ENCODE measurements around the gene ATP1A4. TPM values are rescaled to one million over a fixed set of nuclear protein-coding genes. Genes with fewer than 3 reads are reported as not detected.

The ATP1A4 gene
- total and polyA plus RNA-seq, 2 of the 13 experiments (the other 11 are each of a cell fraction or from before 2014, with no cell fraction given), result not detected

- TF ChIP-seq KDM5B (CRISPR knock-in tag; IDR thresholded peaks at IDR 0.05; ENCODE audit: borderline replicate concordance), result no peak
- TF ChIP-seq FOSL2 (CRISPR knock-in tag; IDR thresholded peaks at IDR 0.05), result 0 out of 2 replicates have a peak, but pooled peaks have one; percentile 5
- no peak for TF ChIP-seq WIZ (CRISPR knock-in tag; IDR thresholded peaks at IDR 0.05)
- TF ChIP-seq PHF20 (CRISPR knock-in tag; IDR thresholded peaks at IDR 0.05), result no peak
- TF ChIP-seq ATAD3A (CRISPR knock-in tag; IDR thresholded peaks at IDR 0.05), result no peak
- TF ChIP-seq ZNF556 (CRISPR knock-in tag; IDR thresholded peaks at IDR 0.05; ENCODE audit: borderline replicate concordance), result no peak
- TF ChIP-seq ZBTB7A (CRISPR knock-in tag; IDR thresholded peaks at IDR 0.05), result peak; percentile 75; the same call in 1 of the 2 replicates
- peak; percentile 95 for TF ChIP-seq ZNF3 (CRISPR knock-in tag; IDR thresholded peaks at IDR 0.05)
- TF ChIP-seq ZNF609 (CRISPR knock-in tag; IDR thresholded peaks at IDR 0.05; ENCODE audit: borderline replicate concordance), result 0 out of 2 replicates have a peak, but pooled peaks have one; percentile 12
- TF ChIP-seq ZNF446 (CRISPR knock-in tag; IDR thresholded peaks at IDR 0.05), result no peak
- TF ChIP-seq ZNF772 (CRISPR knock-in tag; IDR thresholded peaks at IDR 0.05), result no peak
- no peak for TF ChIP-seq ZNF431 (CRISPR knock-in tag; IDR thresholded peaks at IDR 0.05; ENCODE audit: borderline replicate concordance, low read depth)
- TF ChIP-seq, protein P1, sequence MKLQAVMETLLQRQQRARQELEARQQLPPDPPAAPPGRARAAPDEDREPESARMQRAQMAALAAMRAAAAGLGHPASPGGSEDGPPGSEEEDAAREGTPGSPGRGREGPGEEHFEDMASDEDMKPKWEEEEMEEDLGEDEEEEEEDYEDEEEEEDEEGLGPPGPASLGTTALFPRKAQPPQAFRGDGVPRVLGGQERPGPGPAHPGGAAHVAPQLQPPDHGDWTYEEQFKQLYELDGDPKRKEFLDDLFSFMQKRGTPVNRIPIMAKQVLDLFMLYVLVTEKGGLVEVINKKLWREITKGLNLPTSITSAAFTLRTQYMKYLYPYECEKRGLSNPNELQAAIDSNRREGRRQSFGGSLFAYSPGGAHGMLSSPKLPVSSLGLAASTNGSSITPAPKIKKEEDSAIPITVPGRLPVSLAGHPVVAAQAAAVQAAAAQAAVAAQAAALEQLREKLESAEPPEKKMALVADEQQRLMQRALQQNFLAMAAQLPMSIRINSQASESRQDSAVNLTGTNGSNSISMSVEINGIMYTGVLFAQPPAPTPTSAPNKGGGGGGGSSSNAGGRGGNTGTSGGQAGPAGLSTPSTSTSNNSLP (IDR thresholded peaks at IDR 0.05; ENCODE audit: low read depth, low read length), result peak; percentile 38; the same call in 1 of the 2 replicates
- no peak for TF ChIP-seq HES4 (CRISPR knock-in tag; IDR thresholded peaks at IDR 0.05; ENCODE audit: borderline replicate concordance)
- no peak for TF ChIP-seq ZFYVE20 (CRISPR knock-in tag; IDR thresholded peaks at IDR 0.05; ENCODE audit: borderline replicate concordance, low read depth)
- TF ChIP-seq, protein P2, sequence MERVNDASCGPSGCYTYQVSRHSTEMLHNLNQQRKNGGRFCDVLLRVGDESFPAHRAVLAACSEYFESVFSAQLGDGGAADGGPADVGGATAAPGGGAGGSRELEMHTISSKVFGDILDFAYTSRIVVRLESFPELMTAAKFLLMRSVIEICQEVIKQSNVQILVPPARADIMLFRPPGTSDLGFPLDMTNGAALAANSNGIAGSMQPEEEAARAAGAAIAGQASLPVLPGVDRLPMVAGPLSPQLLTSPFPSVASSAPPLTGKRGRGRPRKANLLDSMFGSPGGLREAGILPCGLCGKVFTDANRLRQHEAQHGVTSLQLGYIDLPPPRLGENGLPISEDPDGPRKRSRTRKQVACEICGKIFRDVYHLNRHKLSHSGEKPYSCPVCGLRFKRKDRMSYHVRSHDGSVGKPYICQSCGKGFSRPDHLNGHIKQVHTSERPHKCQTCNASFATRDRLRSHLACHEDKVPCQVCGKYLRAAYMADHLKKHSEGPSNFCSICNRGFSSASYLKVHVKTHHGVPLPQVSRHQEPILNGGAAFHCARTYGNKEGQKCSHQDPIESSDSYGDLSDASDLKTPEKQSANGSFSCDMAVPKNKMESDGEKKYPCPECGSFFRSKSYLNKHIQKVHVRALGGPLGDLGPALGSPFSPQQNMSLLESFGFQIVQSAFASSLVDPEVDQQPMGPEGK (CRISPR knock-in tag; IDR thresholded peaks at IDR 0.05), result peak; percentile 72
- no peak for TF ChIP-seq TAF15 (IDR thresholded peaks at IDR 0.05; ENCODE audit: low read depth, low read length, poor library complexity, severe bottlenecking)
- TF ChIP-seq FOXO4 (CRISPR knock-in tag; conservative IDR thresholded peaks at IDR 0.05), result no peak
- no peak for TF ChIP-seq YY1 (IDR thresholded peaks at IDR 0.05; ENCODE audit: insufficient read depth, insufficient replicate concordance, low read depth, low read length)
These were observed 42.3 kb upstream of the ATP1A4 start (continued) for GRCh38 chr1:160108888-160109662.

Data from HepG2 (cell line).